ENCODE measurements around the gene SULT2B1. TPM values are rescaled to one million over a fixed set of nuclear protein-coding genes. Genes with fewer than 3 reads are reported as not detected.
A peak's percentile ranks its signal among the peaks of the same experiment; 100 is the strongest.

Gene SULT2B1
- total and polyA plus RNA-seq, 2 of the 4 experiments (the other 2 are of a cell fraction) = 0.09 TPM; not detected in 1

DNA sequence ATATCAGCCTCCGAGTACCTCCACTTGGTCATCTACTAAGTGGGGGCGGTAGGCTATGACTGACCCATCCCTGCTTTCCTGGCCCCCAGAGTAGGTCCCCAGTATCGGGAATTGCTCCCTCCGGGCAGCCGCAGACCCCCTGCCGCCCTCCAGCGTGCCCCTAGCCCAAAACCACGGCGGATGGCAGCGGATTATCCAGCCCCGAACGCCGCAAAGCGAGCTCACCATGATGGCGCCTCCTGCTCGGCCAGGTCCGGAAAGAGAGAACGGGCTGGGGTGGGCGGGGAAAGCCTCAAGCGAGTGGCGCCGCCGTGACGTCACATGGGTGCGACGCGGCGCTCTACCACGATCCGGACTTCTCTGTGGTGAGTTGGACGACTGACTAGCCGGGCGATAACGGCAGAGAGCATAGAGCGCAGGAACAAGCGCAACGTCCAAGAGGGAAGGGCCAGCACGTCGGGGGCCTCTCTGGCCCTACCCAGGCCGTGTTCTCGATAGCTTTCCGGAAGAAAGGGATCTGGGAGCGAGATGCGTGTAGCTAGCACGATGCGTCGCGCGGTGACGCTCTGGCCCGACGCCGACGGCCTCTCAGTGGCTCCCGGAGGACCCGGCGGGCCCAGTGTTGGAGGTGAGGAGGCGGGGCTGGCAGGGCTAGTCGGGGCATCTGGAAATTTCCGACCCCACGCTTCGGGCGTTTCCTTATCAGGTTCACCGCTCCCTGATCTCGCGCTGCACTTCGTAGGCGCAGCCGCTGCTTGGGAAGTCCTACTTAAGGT, 67.1 kb downstream of the SULT2B1 start, which contains the start of the genes RPL18 and SPHK2 (continued):
- TF ChIP-seq RCOR1 (IDR thresholded peaks at IDR 0.05; ENCODE audit: insufficient replicate concordance, low read length) (no peak), POLR2A (IDR thresholded peaks at IDR 0.05; ENCODE audit: low read depth, low read length) (peak; percentile 99)

DNA sequence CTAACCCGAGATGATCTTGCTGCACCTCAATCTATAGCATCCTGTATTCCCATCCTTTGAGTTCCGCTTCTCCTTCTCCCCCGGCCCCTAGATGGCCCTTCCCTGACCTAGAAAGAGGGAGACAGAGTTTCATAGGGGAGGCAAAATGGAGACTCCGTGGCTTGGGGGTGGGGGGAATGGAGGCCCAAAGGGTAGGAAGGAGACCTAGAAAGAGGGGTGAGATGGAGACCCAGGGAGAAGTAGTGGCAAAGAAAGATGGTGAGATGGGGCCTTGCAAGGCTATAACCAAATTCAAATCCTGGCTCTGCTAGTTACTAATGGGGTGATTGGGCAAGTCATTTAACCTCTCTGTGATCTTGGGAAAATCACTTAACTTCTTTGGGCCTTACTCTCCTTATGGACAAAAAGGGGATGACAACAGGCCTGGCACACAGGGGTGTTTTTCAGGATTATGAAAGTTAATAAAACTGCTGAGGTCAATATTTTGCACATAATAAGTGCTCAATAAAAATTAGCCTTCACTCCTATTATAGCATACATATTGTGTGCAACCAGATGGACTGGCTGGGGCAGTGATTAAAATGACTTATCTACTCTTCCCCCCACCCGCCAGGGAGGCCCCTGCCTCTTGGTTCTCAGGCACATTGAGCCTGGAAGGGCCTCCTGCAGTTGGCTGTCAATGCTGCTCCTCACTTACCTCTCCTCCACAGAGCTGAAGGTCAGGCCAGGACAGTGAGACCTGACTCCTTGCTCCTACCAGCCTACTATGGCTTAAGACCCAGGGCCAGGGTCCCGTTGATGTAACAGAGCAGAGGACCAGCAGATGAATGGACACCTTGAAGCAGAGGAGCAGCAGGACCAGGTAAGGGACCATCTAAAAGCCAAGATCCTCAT, 68.0 kb downstream of the SULT2B1 start:
- CTCF ChIA-PET = no interaction called here
- H3K4me2 ChIP-seq (ENCODE audit: low read depth, low read length) = peak overlapping the region; percentile 88
- DNase-seq = no peak
- intact Hi-C loops (cut with micrococcal nuclease) = no loop called here
- H3K56ac ChIP-seq (ENCODE audit: extremely low read depth, insufficient read depth, low read length) = peak overlapping the region; percentile 93
- no TSS peak for BruUV-seq (replicated peaks)
- peaks cover 39% of the 10 kb centered on the region for H4K20me1 ChIP-seq (ENCODE audit: insufficient read depth, low read length)
- H3K9me3 ChIP-seq (ENCODE audit: control insufficient read depth, insufficient read depth, low read length) = no peaks in the 10 kb centered on the region
- dilution Hi-C loops (cut with HindIII; ENCODE audit: low sequenced_read_pairs, unreplicated experiment) = no loop called here
- H3K9me1 ChIP-seq (ENCODE audit: insufficient read depth, low read length) = peaks cover 4% of the 10 kb centered on the region
- H3K14ac ChIP-seq (replicated peaks; ENCODE audit: low read depth, low read length) = peak overlapping the region; percentile 97
- 0% methylated on average over 1 of the region's 6 CpGs; no CpG with 5 or more reads in 1 of the 2 experiments for WGBS, 2 experiments (ENCODE audit: extremely low coverage in 2 of 2, insufficient read length in 1 of 2)
- H3K36me3 ChIP-seq (ENCODE audit: control insufficient read depth, insufficient read depth, low read length) = peaks cover 27% of the 10 kb centered on the region
- H3K23ac ChIP-seq (ENCODE audit: low read depth, low read length) = peak overlapping the region; percentile 92
- H2AK5ac ChIP-seq (ENCODE audit: low read depth, low read length) = peak overlapping the region; percentile 93
- peak overlapping the region; percentile 85 to 97 for H4K8ac ChIP-seq (ENCODE audit: low read depth in 2 of 2, low read length in 2 of 2)
- H4K91ac ChIP-seq (ENCODE audit: insufficient read depth, low read depth, low read length) = peak overlapping the region; percentile 80
- TF ChIP-seq CEBPB (IDR thresholded peaks at IDR 0.05; ENCODE audit: low read depth, low read length) (peak; percentile 32; the same call in 1 of the 2 replicates), RCOR1 (IDR thresholded peaks at IDR 0.05; ENCODE audit: insufficient replicate concordance, low read length) (peak; percentile 92), RAD21 (IDR thresholded peaks at IDR 0.05; ENCODE audit: low read length) (no peak), FOS (IDR thresholded peaks at IDR 0.05; ENCODE audit: low read depth, low read length) (no peak)
- TF ChIP-seq, protein P1, sequence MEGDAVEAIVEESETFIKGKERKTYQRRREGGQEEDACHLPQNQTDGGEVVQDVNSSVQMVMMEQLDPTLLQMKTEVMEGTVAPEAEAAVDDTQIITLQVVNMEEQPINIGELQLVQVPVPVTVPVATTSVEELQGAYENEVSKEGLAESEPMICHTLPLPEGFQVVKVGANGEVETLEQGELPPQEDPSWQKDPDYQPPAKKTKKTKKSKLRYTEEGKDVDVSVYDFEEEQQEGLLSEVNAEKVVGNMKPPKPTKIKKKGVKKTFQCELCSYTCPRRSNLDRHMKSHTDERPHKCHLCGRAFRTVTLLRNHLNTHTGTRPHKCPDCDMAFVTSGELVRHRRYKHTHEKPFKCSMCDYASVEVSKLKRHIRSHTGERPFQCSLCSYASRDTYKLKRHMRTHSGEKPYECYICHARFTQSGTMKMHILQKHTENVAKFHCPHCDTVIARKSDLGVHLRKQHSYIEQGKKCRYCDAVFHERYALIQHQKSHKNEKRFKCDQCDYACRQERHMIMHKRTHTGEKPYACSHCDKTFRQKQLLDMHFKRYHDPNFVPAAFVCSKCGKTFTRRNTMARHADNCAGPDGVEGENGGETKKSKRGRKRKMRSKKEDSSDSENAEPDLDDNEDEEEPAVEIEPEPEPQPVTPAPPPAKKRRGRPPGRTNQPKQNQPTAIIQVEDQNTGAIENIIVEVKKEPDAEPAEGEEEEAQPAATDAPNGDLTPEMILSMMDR (conservative IDR thresholded peaks at IDR 0.05; ENCODE audit: low read depth, low read length) = 0 out of 2 replicates have a peak, but pooled peaks have one; percentile 2
- H2BK15ac ChIP-seq (ENCODE audit: low read depth, low read length) = no peak overlapping the region; the same call in 2 of the 3 replicates
- H2BK20ac ChIP-seq (ENCODE audit: low read depth, low read length) = no peak overlapping the region; the same call in none of the 2 replicates
- POLR2A ChIA-PET (ENCODE audit: unreplicated experiment) = interaction anchor here (0.6 kb wide), 1 partner anchor 1028 kb away, joined by 3 read pairs; no protein-coding TSS in a partner anchor
- peak overlapping the region; percentile 94 for H2AFZ ChIP-seq (replicated peaks; ENCODE audit: low read length, poor library complexity)
- no peak for ATAC-seq (ENCODE audit: low read depth)
- no peaks in the 10 kb centered on the region for H3K27me3 ChIP-seq (ENCODE audit: control insufficient read depth, insufficient read depth, low read length)
- H2BK5ac ChIP-seq (ENCODE audit: low read depth, low read length, poor library complexity, severe bottlenecking) = peak overlapping the region; percentile 83
- H3K4ac ChIP-seq (ENCODE audit: low read depth, low read length) = peak overlapping the region; percentile 96
- peak overlapping the region; percentile 73 for H3K18ac ChIP-seq (ENCODE audit: low read depth, low read length)
- in situ Hi-C loops (cut with MboI; ENCODE audit: low sequenced_read_pairs) = no loop called here
- peaks cover 13% of the 10 kb centered on the region for H3K4me1 ChIP-seq (ENCODE audit: control insufficient read depth, insufficient read depth, low read length)
- H3K9ac ChIP-seq (ENCODE audit: low read depth, low read length) = peak overlapping the region; percentile 89
- H3K27ac ChIP-seq (ENCODE audit: insufficient read depth, low read length) = peak overlapping the region; percentile 77
- H2AK9ac ChIP-seq (replicated peaks; ENCODE audit: low read depth, low read length, poor library complexity) = peak overlapping the region; percentile 98
- peak overlapping the region; percentile 71 for H2BK120ac ChIP-seq (ENCODE audit: low read depth, low read length)
- peak overlapping the region; percentile 95 for H4K5ac ChIP-seq (ENCODE audit: low read depth, low read length)
- H3K4me3 ChIP-seq (ENCODE audit: insufficient read depth, low read depth, low read length) = peak overlapping the region; percentile 66
- peaks cover 16 to 65% of the 10 kb centered on the region in 2 experiments; a peak in 3 of 4 replicates for H3K79me1 ChIP-seq (ENCODE audit: low read depth in 1 of 2, low read length in 2 of 2)
